Measurements from ENCODE around the gene HS3ST5.

GRCh38 chr6:114194362-114195026 is 148.3 kb downstream of the HS3ST5 start:
- TF ChIP-seq POLR2A (IDR thresholded peaks at IDR 0.05) (no peak), CTCF (IDR thresholded peaks at IDR 0.05) (no peak)
